Stimulated activated CD4-positive, alpha-beta T cell treated with anti-CD3 and anti-CD28 coated beads, Interleukin-1b, Interleukin-23, amount 100 ng/mL, for 1 hour (primary cell): ENCODE data around the gene EPS8L2.
"Not testable (repeated sequence)": the region's sequence is repeated elsewhere in the genome, so short reads cannot be mapped to it uniquely, and the experiment has no call there.

ENCODE experiments used
- DNase-seq, 2 donors: peaks; one replicate each; pipeline ENCODE4 v3.0.0-alpha.2; 2020; ENCODE audit warnings: low read depth in 2 of 2

The EPS8L2 gene

DNA sequence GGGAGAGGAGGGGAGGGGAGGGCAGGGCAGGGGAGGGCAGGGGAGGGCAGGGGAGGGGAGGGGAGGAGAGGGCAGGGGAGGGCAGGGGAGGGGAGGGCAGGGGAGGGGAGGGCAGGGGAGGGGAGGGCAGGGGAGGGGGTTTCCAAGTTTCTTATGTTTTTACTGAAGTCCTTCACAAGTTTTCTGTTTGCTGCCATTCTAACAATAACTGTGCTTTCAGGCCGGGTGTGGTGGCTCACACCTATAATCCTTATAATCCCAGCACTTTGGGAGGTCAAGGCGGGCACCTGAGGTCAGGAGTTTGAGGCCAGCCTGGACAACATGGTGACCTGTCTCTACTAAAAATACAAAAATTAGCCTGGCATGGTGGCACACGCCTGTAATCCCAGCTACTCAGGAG lies 15.8 kb upstream of the EPS8L2 start:
- DNase-seq: not testable (repeated sequence)

DNA sequence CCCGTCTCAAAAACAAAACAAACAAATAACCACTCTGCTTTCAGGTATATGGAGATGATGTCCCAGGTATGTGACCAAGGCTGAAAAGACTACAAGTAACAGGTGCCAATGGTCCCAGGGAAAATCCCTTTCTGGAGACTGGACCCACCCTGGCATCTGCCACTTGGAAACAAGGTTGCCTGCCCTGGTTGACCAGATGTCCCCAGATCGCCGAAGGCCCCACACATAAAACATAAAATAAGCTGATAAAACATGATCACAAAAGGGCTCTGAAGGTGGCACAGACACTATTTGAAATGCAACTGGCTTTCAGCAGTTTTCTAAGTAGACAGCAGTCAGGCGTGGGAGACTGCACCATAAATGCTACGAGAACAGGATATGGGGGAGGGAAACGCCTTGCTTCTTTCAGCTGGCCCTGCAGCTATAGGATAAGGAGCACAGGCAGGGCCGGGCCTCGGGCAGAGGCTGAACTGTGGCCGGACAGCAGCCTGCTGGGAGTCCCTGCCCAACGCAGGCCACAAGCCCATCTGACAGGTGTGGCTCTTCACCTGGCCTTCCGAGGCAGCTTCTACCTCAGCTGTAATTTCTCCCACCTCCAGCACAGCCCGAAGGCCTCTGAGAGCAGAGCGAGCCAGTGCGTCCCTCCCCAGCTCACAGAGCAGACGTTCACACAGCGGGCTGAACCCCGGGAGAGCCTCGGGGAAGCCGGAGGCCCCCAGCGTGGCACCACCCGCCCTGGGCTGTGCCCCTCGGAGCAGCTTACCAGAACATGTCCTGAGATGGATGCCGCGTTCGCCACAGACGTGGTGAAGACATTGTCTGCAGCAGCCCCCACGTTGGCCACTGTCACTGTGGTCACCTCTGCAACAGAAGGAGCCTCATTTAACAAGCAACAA lies 15.0 kb upstream of the EPS8L2 start:
- no peak for DNase-seq

DNA sequence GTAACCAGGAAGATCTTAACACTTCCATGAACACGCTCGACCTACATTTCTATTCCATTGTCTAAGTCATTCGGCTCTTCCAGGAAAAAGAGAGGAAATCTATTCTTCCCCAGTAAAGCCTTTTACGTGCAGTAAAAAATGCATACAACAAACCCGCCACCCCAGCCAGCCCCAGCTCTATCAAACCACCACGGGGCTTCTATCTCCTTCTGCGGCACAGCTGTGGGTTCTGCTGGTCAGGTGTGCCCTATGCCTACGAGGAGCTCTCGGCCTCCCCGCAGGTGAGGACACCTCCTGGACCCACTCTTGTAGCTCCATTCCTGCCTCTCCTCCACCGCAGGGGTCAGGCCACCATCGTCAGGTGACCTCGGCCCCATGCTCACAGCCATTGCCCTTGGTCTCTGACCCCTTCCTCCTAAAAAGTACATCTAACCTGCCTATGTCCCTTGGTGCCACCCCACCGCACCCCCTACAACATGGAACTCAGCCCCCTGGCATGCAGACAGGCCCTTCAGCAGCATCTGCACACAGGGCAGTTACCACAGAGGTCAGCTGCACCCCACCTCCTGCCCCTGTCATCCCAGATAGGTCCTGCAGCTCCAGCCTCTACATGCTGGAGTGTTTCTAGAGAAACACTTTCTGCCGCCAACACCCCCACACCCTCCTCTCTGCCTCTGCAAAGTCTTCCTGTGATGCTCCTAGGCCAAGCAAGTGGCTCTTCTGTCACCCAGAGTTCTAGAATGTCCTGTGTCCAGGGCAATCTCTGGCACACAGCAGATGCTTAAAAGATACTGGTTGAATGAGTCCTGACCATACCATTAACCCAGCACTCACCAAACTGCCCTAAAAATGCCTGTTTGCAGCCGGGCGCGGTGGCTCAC lies 14.1 kb upstream of the EPS8L2 start:
- DNase-seq: no peak

DNA sequence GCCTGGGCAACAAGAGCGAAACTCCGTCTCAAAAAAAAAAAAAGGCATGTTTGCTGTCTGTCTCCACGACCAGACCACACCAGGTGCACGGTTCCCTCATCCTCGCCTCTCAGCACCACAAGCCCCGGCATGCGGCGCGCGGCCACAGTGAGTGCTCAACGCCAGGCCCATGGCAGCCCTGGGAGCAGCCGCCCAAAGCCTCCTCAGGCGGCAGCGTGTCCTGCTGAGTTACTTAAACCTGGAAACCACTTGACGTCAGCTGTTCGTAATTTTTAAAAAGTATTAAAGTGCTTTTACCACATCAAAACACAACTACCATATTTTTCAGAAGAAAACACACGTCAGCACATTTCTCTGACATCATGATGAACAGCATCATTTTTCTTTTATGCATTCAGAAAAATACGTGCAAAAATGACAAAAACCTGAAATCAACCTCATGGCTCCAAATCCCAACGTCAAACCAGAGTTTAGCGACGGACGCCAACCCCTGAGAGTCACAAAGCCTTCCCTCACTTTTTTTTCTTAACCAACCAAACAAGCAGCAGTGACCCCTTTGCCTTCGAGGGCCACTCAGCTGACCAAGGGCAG lies 13.1 kb upstream of the EPS8L2 start:
- no peak for DNase-seq

DNA sequence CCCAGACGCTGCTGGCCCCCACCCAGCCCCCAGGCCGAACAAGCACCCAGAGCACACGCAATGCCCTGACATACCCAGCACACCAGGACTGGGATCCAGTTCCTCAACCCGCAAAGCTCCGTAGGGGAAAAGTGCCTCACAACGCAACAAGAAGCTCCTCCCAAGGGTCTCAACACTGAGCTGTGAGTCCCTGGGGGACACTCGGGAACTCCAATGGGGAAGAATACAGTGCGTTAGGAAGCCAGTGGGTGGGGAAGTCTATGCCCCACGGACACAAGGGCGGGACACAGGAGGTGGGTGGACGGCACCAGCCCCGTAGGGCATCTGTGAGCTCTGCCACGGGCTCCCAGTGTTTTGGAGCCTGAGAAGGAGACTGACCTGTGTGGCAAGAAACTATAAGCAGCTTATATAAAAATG lies 12.6 kb upstream of the EPS8L2 start:
- DNase-seq: no peak

DNA sequence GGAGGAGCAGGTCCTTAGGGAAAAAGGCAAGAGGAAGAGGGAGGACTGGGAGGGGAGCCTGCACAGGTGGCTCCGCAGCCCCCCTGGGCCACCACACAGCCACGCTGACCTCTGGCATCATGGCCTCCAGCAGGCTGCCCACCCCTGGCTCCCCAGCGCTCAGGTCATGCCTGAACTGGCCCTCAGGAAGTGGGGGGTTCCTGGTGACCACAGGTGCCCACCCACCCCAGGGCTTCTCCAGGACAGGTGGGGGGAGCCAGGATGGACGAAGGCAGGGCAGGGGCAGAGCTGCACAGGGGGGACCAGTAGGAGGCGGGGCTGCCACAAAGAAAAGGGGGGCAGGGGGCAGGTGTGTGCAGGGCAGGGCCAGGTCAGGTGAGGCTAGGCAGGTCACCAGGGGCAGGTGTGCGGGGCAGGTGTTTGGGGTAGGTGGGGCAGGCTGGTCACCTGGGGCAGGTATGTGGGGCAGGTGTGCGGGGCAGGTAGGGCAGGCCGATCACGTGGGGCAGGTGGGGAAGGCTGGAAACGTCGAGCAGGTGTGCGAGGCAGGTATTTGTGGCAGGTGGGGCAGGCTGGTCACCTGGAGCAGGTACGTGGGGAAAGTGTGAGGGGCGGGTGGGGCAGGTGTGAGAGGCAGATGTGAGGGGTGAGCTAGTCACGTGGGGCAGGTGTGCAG lies 12.0 kb upstream of the EPS8L2 start:
- no peak for DNase-seq

DNA sequence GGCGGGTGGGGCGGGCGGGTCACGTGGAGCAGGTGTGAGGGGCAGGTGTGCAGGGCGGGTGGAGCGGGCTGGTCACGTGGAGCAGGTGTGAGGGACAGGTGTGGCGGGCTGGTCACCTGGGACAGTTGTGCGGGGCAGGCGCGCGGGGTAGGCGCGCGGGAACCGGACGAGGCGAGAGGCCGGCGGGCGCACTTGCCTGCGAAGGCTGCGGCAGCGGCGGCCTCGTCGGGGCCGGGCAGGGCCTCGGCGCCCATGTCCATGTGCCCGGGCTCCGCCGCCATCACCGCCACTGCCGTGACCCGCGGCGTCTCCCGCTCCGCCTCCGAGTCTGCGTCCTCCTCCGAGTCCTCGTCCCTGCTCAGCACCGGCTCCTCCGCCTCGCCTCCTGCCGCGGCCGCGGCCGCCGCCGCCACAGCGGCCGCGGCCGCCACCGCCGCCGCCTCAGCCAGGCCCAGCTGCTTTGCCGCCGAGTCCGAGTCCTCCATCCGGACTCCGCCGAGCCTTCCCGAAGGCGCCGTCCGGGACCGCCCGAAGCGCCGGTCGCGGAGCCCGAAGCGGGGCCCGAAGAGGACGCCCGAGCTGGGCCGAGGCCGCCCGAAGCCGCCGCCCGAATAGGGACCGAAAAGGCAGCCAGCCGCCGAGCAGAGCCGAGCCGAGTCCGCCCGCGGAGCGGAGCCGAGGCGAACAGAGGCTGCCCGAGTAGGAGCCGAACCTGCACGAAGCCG lies 11.3 kb upstream of the EPS8L2 start, which contains the start of gene DEAF1:
DEAF1 (minus strand) TSS at position 660 of the 725 bp plus-strand sequence; CDS start at position 485, 175 bp downstream.
- peak; percentile 97 to 98 for DNase-seq

DNA sequence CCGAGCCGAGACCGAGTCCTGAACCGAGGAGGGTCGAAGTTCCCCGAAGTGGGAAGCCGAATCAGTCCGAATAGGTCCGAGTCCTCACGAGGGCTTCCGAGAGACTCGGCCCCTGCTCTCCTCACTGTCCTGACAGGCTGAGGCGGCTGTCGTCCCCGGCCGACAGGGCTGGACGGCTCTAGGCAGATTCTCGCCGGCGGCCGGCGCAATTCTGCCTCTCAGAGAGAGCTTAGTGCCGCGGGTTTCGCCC lies 10.8 kb upstream of the EPS8L2 start:
- DNase-seq: no peak

DNA sequence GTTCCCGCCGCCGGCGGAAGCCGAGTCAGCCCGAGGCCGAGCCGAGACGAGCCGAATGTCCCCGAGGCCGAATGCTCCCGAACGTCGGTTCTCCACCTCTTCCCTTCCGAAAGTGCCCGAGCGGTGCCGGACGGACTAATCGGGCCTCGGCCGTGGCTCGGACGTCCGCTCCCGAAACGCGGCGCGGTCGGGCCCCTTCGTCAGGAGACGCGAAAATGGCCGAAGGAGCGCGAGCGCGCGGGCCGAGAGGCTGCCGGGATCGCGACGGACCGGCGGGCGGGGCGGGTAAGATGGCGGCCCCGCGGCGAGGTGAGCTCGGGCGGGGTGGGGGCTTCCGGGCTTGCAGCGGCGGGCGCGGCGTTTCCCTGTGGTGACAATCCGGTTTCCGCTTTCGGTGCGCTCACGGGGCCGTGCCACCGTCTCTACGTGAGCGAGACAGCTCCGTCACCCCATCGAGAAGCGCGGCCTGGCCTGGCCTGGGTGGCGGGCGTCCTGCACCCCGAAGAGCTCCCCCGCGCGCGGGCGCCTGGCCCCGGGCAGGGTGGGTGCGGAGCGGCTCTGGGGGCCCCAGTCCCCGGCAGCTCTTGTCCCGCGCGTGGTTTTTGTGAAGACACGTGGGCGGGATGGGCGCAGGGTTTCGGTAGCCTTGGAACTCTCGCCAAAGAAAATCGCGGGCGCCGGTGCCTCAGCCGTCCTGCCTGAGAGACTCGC lies 10.3 kb upstream of the EPS8L2 start, which contains the start of gene TMEM80:
TMEM80 (plus strand) TSS at position 279 of the 711 bp plus-strand sequence; CDS start at position 291, 12 bp downstream.
- DNase-seq: peak; percentile 92 to 93

DNA sequence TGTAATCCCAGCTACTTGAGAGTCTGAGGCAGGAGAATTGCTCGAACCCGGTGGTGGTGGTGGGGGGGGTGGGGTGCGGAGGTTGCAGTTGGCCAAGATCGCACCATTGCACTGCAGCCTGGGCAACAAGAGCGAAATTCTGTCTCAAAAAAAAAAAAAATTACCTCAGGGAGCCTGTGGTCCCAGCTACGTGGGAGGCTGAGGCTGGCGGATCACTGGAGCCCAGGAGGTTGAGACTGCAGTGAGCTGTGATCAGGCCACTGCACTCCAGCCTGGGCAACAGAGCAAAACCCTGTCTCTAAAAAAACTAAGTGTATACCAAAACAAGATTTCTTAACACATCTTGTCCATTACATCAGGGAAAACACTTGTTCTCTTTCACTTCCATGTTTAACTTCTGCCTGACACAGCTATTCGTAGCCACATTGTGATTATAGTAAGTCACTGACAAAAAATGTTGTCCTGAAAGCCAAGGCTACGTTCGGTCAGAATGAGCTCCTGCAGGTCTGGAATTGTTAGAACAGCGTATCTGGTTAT lies 9.0 kb upstream of the EPS8L2 start:
- DNase-seq: no peak

DNA sequence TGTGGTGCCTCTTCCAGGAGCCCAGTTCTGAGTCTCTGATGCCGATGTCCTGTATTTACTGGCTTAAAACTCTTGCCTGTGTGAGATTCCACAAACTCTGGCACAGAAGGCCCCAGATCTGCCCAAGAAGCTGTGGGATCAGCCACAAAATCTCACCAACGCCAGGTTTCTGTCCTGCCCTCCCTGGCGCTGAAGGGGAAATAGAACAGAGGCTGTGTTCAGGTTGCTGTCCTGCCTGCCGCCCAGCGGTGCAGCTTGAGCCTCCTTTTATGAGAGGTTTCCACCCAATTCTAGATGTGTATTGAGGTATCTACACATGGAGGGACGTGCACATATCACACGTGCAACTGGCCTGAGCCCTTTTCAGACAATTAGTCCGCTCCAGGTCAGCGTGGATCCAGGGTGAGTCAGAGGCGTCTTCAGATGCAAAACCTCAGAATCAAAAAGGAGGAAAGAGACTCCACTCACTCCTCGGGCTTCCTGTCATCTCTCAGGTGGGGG lies 8.2 kb upstream of the EPS8L2 start:
- DNase-seq: no peak

DNA sequence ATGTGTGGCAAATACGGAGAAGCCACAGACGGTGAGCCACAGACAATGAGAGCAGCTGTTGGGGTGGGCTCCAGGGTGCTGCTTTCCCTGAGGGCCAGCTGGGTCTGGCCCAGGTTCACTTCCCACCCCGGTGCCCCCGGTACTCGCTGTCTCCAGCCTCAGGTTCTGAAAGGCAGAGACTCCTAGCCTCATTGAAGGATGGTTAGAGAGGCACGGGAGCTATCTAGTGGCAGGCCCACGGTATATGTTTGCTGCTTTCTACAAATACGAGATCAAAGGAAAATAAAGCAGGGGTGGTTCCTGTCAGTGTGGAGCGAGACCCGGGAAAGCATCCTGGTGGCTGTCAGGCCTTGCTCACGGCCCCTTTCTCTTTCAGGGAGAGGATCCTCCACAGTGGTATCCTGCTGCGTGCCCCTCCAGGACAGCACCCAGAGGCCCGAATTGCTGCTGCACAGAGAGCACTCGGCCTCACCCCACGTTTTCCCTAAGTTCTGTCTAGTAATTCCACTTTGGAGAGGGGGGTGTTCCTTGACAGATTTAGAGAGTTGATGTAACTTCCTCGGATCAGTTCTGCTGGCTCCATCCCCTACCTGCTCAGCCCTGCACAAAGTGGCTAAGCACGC lies 7.4 kb upstream of the EPS8L2 start:
- no peak for DNase-seq

DNA sequence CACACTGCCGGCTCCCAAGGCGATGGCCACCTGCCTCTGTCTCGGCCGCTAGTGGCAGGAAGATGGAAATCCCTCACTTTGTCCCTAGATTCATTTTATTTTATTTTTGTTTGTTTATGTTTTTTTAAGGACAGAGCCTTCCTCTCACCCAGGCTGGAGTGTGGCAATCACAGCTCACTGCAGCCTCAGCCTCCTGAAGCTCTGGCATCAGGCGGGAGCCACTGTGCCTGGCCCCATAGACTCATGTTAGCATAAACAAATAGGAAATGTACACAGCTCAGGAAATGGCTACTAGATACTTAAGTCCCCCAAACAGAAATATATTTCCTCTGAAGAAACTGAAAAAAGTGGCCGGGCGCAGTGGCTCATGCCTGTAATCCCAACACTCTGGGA lies 6.9 kb upstream of the EPS8L2 start:
- no peak for DNase-seq

DNA sequence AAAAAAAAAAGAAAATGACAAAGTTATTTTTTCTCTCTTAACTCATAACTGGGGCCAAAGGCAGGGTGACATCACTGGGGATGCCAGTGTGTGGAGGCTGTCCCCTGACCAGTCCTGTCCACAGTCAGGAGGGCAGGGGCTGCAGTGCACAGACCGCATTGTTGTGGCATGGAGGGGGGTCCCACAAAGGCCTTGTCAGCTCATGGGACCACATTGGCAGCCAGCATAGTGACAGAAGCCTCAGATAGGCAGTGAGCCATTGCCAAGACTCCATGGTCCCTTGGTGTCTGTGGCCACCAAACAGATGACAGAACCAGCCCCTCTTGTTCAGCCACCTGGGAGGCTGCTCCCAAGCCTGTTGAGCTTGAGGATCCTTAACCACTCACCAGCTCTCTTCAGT lies 6.3 kb upstream of the EPS8L2 start:
- no peak for DNase-seq

DNA sequence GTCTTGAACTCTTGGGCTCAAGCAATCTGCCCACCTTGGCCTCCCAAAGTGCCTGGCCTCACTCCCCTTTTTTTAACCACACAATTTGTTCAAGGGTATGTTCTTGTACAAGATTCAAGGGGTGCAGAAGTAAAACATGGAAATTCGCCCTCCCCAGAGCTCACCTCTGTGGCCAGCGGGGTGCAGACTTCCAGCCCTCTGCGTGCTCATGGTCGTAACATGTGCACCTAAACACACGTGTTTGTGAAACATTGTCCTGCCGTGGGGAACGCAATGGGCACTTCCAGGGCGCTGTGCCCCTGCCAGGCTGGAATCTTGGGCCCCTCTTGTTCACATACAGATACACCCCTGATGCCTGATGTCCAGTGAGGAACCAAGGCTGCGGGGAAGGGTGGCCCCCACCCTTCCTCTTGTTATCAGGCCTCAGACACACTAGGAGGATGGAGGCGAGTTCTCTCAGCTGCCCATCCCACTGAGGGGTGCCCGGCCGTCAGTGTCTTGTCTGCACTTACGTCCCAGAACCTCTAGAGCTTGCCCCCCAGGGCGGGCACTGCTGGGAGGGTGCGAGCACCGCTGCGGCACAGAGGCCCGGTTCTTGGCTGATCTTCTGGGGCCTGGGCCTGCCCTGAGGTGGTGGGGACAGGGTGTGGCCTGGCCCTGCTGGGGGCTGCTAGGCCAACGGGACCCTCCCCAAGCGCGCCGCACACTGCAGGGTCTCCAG lies 4.1 kb upstream of the EPS8L2 start:
- DNase-seq: no peak

DNA sequence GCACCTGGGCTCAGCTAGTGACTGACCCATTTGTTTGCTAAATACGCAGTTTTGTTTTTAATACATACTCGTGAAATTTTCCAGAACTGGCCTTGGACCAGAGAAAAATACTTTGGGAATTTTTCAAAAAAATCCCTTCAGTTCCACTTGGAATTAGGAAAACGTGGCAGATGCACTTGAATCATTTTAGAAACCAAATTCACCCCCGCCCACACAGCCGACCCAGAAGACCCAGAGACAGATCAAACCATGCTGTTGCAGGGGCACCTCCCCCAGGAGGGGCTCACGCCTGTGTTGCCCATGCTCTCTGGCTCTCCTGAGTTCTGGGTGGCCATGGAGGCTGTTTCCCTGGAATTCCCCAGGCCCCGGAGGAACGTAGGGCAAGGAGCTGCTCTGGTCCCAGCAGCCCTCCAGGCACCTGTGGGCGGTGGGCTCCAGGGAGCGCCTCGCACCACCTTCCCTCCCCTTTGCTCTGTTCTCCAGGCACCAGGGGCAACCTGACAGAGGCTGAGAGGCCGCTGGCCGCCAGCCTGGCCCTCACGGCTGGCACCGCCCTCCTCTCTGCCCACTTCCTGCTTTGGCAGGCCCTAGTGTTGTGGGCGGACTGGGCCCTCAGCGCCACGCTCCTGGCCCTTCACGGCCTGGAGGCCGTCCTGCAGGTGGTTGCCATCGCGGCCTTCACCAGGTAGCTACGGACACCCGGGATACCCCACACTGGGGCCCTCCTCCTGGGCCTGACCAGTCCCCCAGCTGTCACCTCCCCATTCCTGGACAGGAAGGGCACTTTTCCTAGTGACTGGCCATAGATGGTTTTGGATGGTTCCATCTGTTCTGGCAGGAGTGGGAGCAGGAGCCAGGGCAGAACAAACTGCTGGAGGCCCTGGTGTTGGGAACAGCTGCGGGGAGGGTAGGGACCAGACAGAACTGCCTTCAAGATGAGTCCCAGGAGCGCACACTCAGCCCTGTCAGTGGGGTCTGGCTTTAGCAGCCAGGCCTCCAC lies 3.3 kb upstream of the EPS8L2 start:
- DNase-seq: no peak

DNA sequence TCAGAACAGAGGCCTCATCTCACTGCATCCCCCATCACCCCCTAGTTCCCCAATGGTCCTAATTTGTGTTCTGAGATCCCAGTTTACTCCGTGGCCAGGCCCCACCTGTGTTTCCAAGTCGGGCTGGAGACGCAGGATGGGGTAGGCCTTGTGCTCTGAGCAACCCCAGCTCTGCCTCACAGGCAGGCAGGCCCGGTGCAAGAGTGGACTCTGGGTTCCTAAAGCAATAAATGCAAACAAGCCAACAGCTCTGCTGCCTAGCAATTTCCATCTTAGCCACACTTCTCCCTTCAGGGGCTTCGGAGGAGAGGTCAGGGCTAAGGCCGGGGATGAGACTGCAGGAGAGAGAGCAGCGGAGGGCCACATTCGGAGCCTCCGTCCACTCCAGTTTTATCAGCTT lies 2.5 kb upstream of the EPS8L2 start:
- DNase-seq: no peak

DNA sequence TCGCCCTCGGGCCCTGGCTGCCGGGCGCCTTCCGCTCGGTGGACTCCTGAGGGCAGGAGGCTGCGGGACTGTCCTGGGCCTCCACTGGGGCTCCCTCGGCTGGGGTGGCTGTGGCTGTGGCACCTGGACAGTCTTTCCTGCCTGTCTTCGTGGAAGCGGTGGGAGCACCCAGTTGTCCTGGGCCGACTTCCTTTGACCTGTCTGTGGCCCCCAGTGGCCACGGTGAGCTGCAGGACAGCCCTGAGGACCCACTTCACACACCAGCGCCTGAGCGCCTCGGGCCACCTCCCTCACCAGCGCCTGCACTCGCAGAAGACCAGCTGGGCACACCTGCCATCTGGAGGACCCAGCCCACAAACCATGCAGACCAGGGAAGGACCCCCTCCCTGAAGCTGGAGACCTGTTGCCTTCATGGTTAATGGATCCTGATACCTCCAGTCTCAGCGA lies 1.8 kb upstream of the EPS8L2 start:
- DNase-seq: no peak
